Measurements from ENCODE around the gene STARD9.

GRCh38 chr15:42716125-42716524 is 140.7 kb downstream of the STARD9 start:
- TF ChIP-seq EZH2 (IDR thresholded peaks at IDR 0.05; ENCODE audit: insufficient read depth, poor library complexity, severe bottlenecking) (no peak), EZH2phosphoT487 (IDR thresholded peaks at IDR 0.05; ENCODE audit: insufficient read depth, low read depth) (no peak)

All from GM23248 (cell line).